Sigmoid colon (tissue), 7 donors: ENCODE measurements around the gene DYDC2. TPM values are rescaled to one million over a fixed set of nuclear protein-coding genes. Genes with fewer than 3 reads are reported as not detected.

ENCODE experiments used
- DNase-seq: peaks from one replicate; pipeline ENCODE4 v3.0.0-alpha.2; 2019
- H3K27ac ChIP-seq, 4 donors: fragments of 200-600 bp; sonication (generic); one replicate each; pipeline ENCODE4 v1.5.1; 2016 to 2019; ENCODE audit warnings: mild to moderate bottlenecking in 1 of 4
- H3K27me3 ChIP-seq, 3 donors: fragments of 200-600 bp; sonication (generic); one replicate each; pipeline ENCODE4 v1.5.1; 2019; ENCODE audit warnings: mild to moderate bottlenecking in 1 of 3
- H3K36me3 ChIP-seq, 4 donors: fragments of 200-600 bp; sonication (generic); one replicate each; pipeline ENCODE4 v1.5.1; 2016 to 2019
- H3K4me1 ChIP-seq, 4 donors: fragments of 200-600 bp; sonication (generic); one replicate each; pipeline ENCODE4 v1.5.1; 2017 to 2019
- H3K4me3 ChIP-seq, 4 donors: fragments of 200-600 bp; sonication (generic); one replicate each; pipeline ENCODE4 v1.5.1; 2017 to 2019; ENCODE audit warnings: mild to moderate bottlenecking in 2 of 4, moderate library complexity in 1 of 4
- H3K9me3 ChIP-seq, 4 donors: fragments of 200-600 bp in 3 of 4; sonication (generic) in 3 of 4; one replicate each; pipeline versions ENCODE4 v1.5.1 to v1.6.1; 2013 to 2019
- EP300 ChIP-seq, 4 donors: sonication (generic); formaldehyde crosslinking; IDR thresholded peaks; one replicate each; pipeline ENCODE4 v1.6.1; 2017; ENCODE audit warnings: antibody characterized with exemption in 4 of 4
- POLR2A ChIP-seq, 2 donors: fragments of 450-650 bp; IDR thresholded peaks; one replicate each; pipeline ENCODE4 v1.6.1; 2016; ENCODE audit warnings: antibody characterized with exemption in 2 of 2, mild to moderate bottlenecking in 2 of 2, moderate library complexity in 2 of 2
- POLR2AphosphoS5 ChIP-seq, 4 donors: sonication (generic); formaldehyde crosslinking; IDR thresholded peaks; one replicate each; pipeline ENCODE4 v1.6.1; 2017; ENCODE audit warnings: antibody characterized with exemption in 4 of 4
- WGBS, 2 donors: extraction: QIAGEN DNeasy Blood & Tissue Kit; methylation state at CpG; one replicate each; pipeline ENCODE4 v1.1.7; 2013; 5-methylcytosine and 5-hydroxymethylcytosine counted together
- intact Hi-C: fragments of 100-400 bp; cut with DNase I; formaldehyde crosslinking; loops from one replicate; pipeline ENCODE4 v1.15.1; 2023
- polyA plus RNA-seq, 3 donors: library from polyadenylated mRNA; stranded (reverse); fragments of 200-250 nt; gene quantifications; one replicate each; pipeline ENCODE4 v1.2.3, GENCODE V29; 2013
- total RNA-seq, 4 donors: library from RNA; depleted of rRNA; stranded (reverse); fragments of >200 nt; gene quantifications; one replicate each; pipeline ENCODE4 v1.1.0, GENCODE V29; 2016
- TF ChIP-seq, protein P1 (sequence below), 4 experiments: fragments of 450-650 bp in 3 of 4; fragments of 200-600 bp in 1 of 4; IDR thresholded peaks; one replicate each; pipeline ENCODE4 v1.5.1; 2016 to 2019; ENCODE audit warnings: antibody characterized with exemption in 4 of 4, mild to moderate bottlenecking in 3 of 4, moderate library complexity in 2 of 4
- donor health status: healthy with polysubstance abuse.
- donor health status: Bipolar disorder and iron deficiency.
- donor health status: healthy.

The DYDC2 gene
- total and polyA plus RNA-seq, 7 donors = 0.41 TPM; not detected in 6

DNA sequence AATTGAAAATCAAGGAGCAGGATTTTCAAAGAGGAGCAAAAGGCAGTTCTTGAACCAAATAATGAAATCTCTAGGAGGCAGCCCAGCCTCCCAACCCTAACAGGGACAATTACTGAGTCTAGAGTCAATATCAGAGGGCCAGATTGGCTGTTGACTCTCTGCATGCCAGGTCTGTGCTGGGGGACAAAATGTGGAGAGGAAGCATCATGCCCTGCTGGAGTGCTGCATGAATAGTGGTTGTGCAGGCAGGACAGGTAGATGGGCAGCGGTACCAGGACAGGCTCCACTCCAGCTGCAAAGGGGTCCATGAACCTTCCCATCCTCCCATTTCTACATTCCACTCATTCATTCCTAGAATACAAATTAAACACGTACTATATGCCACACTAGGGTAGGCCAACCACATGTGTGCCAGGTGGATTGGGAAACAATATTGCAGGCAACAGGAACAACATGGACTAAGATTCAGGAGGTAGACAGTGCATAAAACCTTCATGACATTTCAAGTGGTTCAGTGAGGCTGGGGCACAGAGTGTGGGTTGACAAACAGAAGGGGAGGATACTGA, 36.8 kb upstream of the DYDC2 start:
- 93% methylated on average over 2 of the region's 2 CpGs for WGBS, 2 donors
- Histone ChIP-seq H3K4me1 (no peaks in the 10 kb centered on the region), H3K27ac (no peak overlapping the region), H3K27me3 (no peaks in the 10 kb centered on the region), H3K9me3 (no peaks in the 10 kb centered on the region), H3K36me3 (no peaks in the 10 kb centered on the region), H3K4me3 (no peak overlapping the region)
- intact Hi-C loops = no loop called here
- no peak for DNase-seq
- TF ChIP-seq POLR2A (IDR thresholded peaks at IDR 0.05) = no peak
- TF ChIP-seq, protein P1, sequence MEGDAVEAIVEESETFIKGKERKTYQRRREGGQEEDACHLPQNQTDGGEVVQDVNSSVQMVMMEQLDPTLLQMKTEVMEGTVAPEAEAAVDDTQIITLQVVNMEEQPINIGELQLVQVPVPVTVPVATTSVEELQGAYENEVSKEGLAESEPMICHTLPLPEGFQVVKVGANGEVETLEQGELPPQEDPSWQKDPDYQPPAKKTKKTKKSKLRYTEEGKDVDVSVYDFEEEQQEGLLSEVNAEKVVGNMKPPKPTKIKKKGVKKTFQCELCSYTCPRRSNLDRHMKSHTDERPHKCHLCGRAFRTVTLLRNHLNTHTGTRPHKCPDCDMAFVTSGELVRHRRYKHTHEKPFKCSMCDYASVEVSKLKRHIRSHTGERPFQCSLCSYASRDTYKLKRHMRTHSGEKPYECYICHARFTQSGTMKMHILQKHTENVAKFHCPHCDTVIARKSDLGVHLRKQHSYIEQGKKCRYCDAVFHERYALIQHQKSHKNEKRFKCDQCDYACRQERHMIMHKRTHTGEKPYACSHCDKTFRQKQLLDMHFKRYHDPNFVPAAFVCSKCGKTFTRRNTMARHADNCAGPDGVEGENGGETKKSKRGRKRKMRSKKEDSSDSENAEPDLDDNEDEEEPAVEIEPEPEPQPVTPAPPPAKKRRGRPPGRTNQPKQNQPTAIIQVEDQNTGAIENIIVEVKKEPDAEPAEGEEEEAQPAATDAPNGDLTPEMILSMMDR (IDR thresholded peaks at IDR 0.05) = no peak
- no peak for TF ChIP-seq POLR2AphosphoS5 (IDR thresholded peaks at IDR 0.05)
- no peak for TF ChIP-seq EP300 (IDR thresholded peaks at IDR 0.05)

DNA sequence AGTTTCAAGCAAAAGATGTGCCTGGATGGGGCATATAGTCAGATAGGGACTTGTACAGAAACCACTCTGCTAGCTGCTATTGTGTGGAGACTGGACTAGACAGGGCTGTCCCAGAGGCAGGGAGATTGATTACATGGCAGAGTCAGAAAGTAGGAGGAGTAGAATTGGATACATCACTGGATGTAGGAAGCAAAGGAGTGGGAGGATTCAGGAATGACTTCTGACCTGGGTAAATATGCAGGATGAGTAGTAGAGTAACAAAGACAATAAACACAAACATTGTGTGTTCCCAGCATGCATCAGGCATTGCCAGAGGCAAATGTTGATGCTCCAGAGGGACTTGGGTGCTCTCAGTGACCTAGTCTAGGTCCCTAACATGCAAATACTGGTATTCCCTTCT, 36.2 kb upstream of the DYDC2 start:
- no peak for DNase-seq
- intact Hi-C loops = no loop called here

DNA sequence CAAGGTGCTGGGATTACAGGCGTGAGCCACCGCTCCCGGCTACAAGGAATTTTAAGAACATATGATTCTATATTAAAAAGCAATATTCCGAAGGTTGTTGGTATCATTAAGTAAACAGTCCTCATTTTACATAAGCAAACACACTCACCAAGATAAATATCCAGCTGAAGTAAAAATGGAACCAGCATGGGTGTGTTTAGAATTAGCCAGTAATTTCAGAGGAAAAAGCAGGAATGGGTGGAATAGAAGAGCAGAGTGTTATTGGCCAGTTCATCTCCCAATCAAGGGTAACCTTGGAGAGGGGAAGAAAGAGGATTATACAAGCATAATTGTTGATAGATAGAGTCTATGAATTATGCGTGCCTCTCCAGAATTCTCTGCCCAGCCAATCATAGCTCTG, 35.4 kb upstream of the DYDC2 start:
- Histone ChIP-seq H3K27ac (no peak overlapping the region), H3K27me3 (no peaks in the 10 kb centered on the region), H3K9me3 (no peaks in the 10 kb centered on the region), H3K4me3 (no peak overlapping the region), H3K36me3 (no peaks in the 10 kb centered on the region), H3K4me1 (no peaks in the 10 kb centered on the region)
- WGBS, 2 donors = 82 to 90% methylated on average over 5 of the region's 5 CpGs
- intact Hi-C loops = no loop called here
- no peak for DNase-seq
- TF ChIP-seq, protein P1 (IDR thresholded peaks at IDR 0.05) = no peak
- TF ChIP-seq POLR2A (IDR thresholded peaks at IDR 0.05) (no peak), EP300 (IDR thresholded peaks at IDR 0.05) (no peak), POLR2AphosphoS5 (IDR thresholded peaks at IDR 0.05) (no peak)

More for the DNA sequence above, 36.2 kb upstream of the DYDC2 start:
- Histone ChIP-seq H3K27me3 (no peaks in the 10 kb centered on the region), H3K4me3 (no peak overlapping the region), H3K36me3 (no peaks in the 10 kb centered on the region), H3K27ac (no peak overlapping the region), H3K4me1 (no peaks in the 10 kb centered on the region), H3K9me3 (no peaks in the 10 kb centered on the region)
- no peak for TF ChIP-seq POLR2A (IDR thresholded peaks at IDR 0.05)
- no peak for TF ChIP-seq POLR2AphosphoS5 (IDR thresholded peaks at IDR 0.05)
- TF ChIP-seq EP300 (IDR thresholded peaks at IDR 0.05) = no peak
- TF ChIP-seq, protein P1 (IDR thresholded peaks at IDR 0.05) = no peak

DNA sequence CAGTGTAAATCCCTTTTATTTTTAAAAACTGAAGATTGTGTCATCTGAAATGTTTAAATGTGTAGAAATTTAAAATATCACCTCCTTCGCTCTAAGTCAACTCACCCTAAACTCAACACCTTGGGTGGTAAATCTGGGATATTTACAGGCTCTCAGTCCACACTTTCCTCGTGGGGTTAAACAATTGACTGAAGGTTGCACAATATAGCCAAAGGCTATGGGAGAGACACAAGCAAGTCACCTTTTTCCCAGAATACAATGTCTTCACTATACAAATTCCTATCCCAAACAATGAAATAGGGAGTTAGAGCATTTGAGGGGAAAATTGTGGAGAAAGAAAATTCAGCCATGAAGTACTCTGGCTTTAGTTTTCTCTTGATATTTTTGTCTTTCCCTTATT, 34.4 kb upstream of the DYDC2 start:
- WGBS, 2 donors = 84 to 87% methylated on average over 2 of the region's 2 CpGs
- intact Hi-C loops = no loop called here
- Histone ChIP-seq H3K4me3 (no peak overlapping the region), H3K36me3 (no peaks in the 10 kb centered on the region), H3K27me3 (no peaks in the 10 kb centered on the region), H3K9me3 (no peaks in the 10 kb centered on the region), H3K27ac (no peak overlapping the region), H3K4me1 (no peaks in the 10 kb centered on the region)
- TF ChIP-seq POLR2A (IDR thresholded peaks at IDR 0.05) = no peak
- TF ChIP-seq EP300 (IDR thresholded peaks at IDR 0.05) = no peak
- TF ChIP-seq, protein P1 (IDR thresholded peaks at IDR 0.05) = no peak
- no peak for TF ChIP-seq POLR2AphosphoS5 (IDR thresholded peaks at IDR 0.05)
- no peak for DNase-seq

DNA sequence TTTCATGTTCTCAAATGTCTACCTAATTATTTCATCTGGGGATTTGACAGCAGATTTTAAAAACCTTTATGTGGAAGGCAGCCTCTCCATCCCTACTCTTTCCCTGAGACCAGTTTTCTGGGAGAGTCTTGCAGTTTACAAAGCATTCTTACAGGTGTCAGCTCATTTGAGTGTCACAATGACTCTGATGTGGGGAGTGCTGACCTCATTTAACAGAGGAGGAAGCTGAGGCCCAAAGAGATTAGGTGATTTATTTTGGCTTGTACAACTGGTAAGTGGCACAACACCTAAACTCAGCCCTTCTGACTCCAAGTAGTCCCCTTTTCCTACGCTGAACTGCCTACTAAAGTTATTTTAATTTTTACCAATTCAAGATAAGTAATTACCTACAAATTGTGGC, 33.9 kb upstream of the DYDC2 start:
- Histone ChIP-seq H3K27me3 (no peaks in the 10 kb centered on the region), H3K4me3 (no peak overlapping the region), H3K4me1 (no peaks in the 10 kb centered on the region), H3K36me3 (no peaks in the 10 kb centered on the region), H3K9me3 (no peaks in the 10 kb centered on the region), H3K27ac (no peak overlapping the region)
- WGBS, 2 donors = 69 to 71% methylated on average over 1 of the region's 1 CpG
- DNase-seq = no peak
- TF ChIP-seq, protein P1 (IDR thresholded peaks at IDR 0.05) = no peak
- no peak for TF ChIP-seq EP300 (IDR thresholded peaks at IDR 0.05)
- intact Hi-C loops = no loop called here
